Hematopoietic multipotent progenitor cell treated with erythropoietin and hydrocortisone succinate and interleukin-3 and kit ligand, for 17 days (in vitro differentiated cells): ENCODE results near the gene INHBC.
"Not testable (repeated sequence)": the region's sequence is repeated elsewhere in the genome, so short reads cannot be mapped to it uniquely, and the experiment has no call there.

Source experiments
- DNase-seq: peaks from one replicate; pipeline ENCODE4 v3.0.0-alpha.2; 2015; ENCODE audit warnings: low spot score

INHBC gene

DNA sequence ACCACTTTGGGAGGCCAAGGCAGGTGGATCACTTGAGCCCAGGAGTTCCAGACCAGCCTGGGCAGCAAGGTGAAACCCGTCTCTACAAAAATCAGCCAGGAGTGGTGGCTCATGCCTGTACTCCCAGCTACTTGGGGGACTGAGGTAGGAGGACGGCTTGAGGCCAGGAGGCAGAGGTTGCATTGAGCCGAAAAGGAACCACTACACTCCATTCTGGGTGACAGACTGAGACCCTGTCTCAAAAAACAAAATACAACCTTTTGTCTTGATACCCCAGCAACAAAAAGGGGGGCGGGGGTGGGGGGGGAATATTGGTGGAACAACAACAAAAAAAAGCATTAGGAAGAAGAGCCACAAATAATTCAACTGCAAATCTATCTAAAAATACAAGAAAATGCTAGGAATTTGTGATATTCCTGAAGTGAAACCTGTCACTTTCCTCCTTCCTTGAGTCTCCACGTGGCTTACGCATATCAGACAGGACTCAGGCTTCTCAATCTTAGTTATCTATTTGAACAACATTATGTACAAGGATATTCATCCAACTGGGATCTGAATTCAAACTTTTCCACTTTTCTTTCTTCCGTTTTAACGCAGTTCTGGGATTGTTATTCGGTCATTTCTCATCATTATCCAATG lies 5.0 kb upstream of the INHBC start:
- DNase-seq: no peak

DNA sequence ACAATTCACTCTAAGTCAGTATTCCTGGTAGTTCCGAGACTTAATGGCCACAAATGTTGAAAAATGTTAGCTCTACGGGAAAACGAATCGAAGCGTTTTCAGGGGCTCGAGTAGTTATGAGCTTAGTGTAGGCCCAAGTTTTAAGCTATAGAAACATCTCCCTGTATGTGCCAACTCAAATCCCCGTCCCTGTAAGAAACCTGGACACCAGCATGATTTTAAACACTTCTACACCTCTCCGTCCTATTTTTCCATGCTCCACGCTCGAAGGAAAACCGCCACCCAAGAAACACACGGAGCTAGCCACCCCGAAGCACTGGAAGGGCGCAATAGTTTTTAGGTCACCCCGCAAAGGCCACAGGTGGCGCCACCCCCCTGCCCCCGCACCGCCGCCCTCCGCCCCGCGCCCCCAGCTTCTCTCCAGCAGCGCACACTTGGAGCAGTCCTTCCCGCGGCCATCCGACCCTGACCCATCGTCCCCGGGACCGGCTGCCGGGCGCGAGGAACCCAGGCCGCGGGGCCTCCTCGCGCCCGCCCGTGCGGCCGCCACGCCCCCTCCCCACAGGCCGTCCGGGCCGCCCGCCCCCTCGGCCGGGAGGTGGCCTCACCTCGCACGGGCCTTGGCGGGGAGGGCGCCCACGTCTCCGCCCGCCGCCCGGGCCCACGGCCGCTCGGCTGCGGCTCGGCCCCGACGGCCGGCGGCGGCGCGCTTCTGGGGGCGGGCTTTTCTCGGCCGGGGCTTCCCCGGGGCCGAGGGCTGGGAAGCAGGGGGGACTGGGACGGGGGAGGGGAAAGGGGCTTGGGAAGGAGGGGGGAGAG lies 4.3 kb upstream of the INHBC start:
- DNase-seq: no peak

DNA sequence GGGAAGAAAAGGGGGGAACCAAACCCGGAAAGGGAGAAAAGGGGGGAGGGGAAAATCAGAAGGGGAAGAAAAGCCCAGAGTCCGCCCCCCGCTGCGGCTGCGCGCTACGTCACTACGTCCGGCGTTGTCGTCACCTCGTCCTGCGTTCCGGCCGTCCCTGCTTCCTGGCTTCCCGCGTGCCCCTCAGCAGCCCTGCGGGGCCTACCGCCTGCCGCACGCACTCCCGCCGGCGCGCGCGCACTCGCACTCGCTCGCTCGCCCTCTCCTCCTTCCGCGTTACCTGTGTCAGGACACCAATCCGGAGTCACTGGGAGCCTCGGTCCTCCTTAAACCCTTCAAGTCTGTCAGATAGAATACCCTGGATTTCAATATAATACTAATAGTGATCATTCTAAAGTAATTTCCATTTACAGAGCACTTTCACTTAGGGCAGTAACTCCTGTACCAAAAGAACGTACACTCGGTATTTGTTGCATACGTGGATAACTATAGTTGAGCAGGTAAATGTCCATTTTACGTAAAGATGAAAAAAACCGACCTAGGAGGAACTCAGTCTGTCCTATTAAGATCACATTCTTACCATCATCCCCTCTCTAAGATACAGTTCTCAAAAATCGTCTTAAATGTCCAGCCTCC lies 3.5 kb upstream of the INHBC start, which contains the start of gene R3HDM2:
TSS of gene R3HDM2 (minus strand) at position 113 of the 636 bp plus-strand sequence. CDS start 120,615 bp downstream, outside the sequence.
- DNase-seq: peak; percentile 91

DNA sequence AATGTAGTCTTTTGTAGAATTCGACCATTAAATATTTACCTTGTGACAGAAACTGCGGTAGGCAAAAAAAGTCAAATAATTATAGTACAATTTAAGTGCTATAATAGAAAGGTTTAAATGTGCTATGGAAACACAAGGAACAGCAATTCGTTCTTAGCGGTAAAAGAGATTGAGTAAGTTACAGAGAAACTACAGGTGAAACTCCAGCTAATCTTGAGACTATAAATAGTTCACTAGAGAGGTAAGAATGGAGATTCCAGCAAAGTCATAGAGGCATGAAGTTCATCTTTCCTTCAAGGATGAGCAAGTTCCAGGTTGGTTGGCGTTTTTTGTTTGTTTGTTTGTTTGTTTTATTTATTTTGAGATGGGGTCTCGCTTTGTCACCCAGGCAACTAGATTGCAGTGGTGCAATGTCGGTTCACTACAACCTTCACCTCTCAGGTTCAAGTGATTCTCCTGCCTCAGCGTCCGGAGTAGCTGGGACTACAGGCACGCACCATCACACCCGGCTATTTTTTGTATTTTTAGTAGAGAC lies 2.9 kb upstream of the INHBC start:
- no peak for DNase-seq

DNA sequence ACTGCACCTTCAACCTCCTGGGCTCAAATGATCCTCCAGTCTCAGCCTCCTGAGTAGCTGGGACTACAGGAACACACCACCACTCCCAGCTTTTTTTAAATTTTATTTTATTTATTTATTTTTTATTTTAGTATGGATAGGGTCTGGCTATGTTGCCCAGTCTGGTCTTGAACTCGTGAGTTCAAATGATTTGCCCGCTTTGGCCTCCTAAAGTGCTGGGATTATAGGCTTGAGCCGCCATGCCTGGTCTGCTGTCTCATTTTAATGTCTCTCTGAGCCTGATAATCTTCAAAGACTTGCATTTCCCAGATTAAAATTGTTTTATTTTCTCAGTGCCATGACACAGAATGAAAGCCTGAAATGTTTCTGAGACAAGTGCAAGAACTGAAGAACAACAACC lies 1.2 kb upstream of the INHBC start:
- DNase-seq: no peak

DNA sequence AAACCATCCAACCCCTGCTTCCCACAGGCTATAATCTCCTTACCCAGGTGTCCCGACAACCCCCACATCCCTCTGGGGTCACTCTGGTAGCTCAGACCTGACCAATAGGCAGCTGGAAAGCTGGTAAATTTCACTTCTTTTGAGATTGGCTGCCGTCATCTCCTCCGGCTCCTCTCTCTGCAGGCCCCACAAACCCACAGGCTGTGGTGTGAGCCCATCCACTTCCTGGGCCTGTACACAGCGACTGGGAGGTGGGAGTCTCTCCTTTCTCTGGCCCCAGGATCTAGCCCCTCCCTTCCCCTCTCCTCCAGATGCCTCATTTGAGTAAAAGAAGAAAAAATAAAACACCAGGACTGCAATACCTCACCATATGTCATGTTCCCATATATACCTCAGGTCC lies 709 bp downstream of the INHBC start:
- no peak for DNase-seq

DNA sequence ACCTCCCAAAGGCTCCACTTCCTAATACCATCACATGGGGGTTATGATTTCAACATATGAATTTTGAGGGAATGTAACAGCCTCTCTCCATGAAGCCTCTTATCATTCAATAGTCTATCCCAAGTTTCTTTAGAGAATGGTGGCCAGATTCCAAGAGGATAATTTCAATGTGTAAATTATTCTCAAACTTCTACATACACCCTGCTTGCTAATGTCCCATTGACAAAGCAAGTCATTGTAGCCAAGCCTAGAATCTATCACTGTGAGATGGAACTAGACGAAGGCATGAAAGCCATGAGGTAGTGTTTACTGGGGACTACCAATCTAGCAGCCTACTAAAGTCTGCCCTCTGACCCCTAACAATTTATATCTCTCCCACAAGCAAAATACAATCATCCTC lies 3.8 kb downstream of the INHBC start:
- DNase-seq: no peak

DNA sequence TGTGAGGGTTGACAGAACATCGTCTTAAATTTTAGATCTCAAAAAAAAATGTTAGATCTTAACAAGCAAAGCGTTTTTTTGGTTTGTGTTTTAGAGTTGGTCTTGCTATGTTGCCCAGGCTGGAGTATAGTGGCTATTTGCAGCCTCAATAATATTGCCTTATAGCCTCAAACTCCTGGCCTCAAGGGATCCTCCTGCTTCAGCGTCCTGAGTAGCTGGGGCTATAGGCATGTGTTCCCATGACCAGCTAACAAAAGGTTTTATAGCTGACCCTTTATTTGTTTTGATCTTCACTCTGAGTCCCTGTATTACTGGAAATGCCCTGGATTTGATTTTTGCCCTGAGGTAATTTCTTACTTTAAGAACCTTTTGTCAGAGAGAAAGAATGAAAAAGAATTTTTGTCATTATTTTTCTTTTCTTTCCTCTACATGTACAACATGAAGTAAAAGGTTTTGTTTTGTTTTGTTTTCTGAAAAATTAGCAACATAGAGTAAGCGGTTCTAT lies 5.2 kb downstream of the INHBC start:
- no peak for DNase-seq

DNA sequence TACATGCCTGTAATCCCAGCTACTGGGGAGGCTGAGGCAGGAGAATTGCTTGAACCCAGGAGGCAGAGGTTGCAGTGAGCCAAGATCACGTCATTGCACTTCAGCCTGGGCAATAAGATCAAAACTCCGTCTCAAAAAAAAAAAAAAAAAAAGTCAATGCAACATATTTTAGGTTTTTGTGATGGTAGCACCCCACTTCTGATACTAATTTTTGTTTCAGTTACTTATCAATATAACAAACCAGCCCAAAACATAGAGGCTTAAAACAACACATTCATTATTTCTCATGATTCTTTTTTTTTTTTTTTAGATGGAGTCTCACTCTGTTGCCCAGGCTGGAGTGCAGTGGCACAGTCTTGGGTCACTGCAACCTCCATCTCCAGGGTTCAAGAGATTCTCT lies 6.8 kb downstream of the INHBC start:
- not testable (repeated sequence) for DNase-seq

DNA sequence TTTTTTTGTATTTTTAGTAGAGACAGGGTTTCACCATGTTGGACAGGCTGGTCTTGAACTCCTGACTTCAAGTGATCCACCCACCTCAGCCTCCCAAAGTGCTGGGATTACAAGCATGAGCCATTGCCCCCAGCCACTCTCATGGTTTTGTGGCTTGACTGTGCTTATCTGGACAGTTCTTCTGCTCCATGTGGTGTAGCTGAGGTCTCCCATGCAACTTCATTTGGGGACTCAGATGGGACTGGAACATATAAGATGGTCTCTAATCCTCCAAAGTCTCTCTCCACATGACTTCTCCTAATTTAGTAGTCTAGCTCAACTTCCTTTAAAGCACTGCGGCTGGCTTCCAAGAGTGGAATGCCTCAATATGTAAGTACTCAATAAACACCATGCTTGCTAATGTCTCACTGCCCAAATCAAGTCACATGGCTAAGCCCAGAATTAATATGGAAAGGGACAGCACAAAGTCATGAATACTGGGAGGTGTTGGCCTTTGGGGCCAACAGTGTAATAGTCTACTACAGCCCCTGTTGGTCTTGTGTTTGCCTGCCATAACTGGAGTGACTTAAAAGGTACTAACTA lies 7.4 kb downstream of the INHBC start:
- no peak for DNase-seq

DNA sequence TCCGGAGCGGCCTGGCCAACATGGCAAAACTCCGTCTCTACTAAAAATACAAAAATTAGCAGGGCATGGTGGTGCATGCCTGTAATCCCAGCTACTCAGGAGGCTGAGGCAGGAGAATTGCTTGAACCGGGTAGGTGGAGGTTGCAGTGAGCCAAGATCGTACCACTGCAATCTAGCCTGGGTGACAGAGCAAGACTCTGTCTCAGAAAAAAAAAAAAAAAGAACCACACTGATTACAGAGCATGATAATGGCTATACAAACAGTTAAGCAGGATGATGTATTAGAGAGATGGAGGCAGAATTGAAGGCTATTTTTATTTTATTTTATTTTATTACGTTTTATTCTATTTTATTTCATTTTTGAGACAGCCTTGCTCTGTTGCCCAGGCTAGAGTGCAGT lies 9.8 kb downstream of the INHBC start:
- DNase-seq: not testable (repeated sequence)

DNA sequence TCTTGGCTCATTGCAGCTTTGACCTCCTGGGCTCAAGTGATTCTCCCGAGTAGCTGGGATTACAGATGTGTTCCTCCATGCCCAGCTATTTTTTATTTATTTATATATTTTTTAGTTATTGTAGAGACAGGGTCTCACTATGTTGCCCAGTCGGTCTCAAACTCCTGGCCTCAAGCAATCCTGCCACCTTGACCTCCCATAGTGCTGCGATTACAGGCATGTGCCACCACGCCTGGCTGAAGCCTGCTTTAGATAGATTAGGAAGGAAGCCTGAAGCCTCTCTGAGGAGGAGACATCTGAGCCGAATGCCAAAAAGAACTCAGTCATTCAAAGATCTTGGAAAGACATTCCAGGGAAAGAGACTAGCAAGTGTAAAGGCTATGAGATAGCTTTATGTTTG lies 10.2 kb downstream of the INHBC start:
- no peak for DNase-seq

DNA sequence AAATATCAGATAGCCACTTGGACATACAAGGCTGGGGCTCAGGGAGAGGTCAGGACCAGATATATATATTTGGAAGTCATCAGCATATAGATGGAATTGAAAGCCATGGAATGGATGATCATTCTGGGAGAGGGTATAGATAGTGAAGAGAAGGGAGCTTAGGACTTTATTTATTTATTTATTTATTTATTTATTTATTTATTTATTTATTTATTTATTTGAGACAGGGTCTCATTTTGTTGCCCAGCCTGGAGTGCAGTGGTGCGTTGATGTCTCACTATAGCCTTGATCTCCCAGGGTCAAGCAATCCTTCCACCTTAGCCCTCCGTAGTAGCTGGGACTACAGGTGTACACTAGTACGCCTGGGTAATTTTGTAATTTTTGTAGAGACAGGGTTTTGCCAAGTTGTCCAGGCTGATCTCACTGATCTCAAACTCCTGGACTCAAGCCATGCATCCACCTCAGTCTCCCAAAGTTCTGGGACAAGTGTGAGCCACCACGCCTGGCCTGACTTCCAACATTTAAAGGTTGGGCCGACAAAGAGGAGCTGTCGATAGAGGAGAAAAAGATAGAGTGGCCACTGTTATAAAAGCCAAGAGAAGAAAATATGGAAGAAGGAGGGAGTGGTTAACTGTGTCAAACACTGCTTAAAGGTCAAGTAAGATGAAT lies 11.8 kb downstream of the INHBC start:
- no peak for DNase-seq

DNA sequence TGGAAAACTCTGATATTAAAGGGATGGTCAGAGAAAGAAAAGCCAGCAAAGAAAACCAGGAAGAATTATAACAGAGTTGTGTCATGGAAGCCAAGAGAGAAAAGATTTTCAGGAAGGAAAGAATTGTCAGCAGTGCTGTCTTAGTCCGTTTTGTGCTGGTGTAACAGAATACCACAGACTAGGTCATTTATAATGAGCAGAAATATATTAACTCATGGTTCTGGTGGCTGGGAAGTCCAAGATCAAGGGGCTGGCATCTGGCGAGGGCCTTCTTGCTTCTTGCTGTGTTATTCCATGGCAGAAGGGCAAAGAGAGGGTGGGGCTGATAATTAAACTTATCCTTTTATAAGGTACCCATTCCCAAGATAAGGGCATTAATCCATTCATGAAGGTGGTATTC lies 14.1 kb downstream of the INHBC start:
- DNase-seq: no peak

DNA sequence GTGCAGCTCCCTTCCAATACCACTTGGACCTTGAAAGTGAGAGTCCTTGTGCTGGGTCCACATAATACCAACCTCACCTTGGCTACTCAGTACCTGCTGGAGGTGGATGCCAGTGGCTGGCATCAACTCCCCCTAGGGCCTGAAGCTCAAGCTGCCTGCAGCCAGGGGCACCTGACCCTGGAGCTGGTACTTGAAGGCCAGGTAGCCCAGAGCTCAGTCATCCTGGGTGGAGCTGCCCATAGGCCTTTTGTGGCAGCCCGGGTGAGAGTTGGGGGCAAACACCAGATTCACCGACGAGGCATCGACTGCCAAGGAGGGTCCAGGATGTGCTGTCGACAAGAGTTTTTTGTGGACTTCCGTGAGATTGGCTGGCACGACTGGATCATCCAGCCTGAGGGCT lies 14.8 kb downstream of the INHBC start:
- no peak for DNase-seq

DNA sequence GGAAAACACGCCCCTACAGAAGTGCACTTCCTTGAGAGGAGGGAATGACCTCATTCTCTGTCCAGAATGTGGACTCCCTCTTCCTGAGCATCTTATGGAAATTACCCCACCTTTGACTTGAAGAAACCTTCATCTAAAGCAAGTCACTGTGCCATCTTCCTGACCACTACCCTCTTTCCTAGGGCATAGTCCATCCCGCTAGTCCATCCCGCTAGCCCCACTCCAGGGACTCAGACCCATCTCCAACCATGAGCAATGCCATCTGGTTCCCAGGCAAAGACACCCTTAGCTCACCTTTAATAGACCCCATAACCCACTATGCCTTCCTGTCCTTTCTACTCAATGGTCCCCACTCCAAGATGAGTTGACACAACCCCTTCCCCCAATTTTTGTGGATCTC lies 15.5 kb downstream of the INHBC start:
- DNase-seq: no peak

DNA sequence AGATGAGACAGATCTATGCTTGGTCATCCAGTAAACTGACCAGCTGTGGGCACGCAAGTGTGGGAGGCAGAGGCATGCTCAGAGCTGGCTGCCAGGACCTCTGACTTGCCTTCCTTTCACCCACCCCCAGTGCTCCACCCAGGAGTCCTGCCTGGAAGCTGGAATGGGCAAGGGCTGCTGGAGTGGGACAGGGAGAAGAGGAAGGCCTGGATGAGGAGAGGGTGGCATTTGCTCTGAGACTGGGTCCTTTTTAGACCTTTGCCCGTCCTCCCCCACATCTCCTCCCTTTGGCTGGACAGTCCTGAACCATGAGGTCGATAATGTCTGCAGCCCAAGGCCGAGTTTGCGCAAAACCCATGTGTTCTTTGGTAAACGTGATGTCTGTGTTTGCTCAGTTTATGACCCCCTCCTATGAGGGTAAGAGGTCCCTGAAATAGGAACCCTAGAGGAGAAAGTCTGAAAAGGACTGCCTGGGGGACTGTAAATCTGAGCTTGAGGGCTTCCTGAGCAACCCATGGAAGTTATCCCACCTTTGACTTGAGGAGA lies 16.7 kb downstream of the INHBC start:
- no peak for DNase-seq

DNA sequence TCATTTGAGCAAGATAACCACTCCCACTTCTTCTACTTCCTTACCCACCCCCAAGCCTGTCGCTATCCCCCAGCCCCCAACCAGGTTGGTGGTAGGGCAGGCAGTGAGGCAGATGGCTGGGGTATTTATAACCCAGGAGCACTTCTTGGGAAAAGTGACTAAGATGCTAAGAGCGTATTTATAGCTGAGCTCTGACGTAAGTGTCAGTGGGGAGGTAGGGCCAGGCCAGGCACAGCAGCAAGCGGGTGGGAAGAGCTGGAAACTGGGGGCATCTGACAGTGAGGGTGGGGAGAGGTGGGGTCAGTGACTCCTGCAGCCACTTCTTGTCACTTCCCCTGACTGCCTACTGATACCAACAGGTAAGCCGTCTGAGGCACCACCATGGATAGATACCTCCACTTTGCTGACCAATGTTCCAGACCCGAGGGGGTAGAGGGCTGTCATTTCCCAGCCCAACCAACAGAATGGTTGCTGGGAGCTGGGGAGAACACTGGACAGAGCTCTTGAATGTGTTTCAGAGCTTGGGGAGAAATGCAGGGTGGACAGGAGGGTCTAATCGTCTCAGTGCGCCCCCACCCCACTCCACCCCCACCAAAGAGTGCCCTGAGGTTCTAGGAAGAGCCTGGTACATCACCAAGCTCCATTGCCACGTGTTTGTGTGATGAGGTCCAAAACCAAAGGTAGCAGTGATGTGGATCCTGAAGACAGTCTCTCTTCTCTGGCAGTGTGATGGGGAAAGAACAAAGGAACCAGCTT lies 17.8 kb downstream of the INHBC start:
- no peak for DNase-seq

DNA sequence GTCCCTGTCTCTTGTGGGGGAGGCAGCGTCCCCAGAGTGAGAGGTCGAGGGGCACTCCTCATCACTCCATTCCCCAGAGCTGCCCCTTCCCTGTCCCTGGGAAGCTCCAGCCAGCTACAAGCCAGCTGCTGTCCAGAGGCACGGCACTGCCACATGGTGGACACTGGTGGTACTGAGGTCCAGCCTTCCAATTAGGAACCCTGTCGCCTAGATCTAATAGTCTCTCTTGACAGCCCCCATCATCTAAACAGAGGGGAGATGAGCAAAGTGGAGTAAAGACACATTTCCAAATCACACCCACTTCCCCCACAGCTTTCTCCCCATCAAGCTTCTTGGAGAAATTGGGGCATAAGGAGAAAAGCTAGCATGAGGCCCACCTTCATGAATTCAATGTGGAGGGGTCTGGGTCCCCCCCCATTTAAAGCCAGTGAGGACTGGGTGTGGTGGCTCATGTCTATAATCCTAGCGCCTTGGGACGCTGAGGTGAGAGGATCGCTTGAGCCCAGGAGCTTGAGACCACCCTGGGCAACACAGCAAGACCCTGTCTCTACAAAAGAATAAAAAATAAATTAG lies 18.4 kb downstream of the INHBC start:
- DNase-seq: peak; percentile 59

DNA sequence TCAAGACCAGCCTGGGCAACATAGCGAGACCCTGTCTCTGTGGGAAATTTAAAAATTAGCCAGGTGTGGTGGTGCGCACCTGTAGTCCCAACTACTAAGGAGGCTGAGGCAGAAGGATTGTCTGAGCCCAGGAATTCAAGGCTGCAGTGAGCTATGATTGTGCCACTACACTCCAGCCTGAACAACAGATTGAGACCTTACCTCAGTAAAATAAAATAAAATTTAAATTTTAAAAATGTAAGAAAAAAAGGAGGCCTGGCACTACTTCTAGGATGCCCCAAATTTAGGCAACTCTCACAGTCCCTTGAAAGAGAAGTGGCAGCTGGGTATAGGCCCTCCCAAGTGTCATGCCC lies 19.6 kb downstream of the INHBC start:
- no peak for DNase-seq
